Transverse colon (tissue), 4 donors: ENCODE results near the gene MCRS1. TPM values are rescaled to one million over a fixed set of nuclear protein-coding genes. Genes with fewer than 3 reads are reported as not detected.

ENCODE experiments used
- DNase-seq: peaks from one replicate; pipeline ENCODE4 v3.0.0-alpha.2; 2019
- H3K27ac ChIP-seq, 4 donors: fragments of 200-600 bp; sonication (generic); 2 replicates each; pipeline ENCODE4 v1.5.1; 2016 to 2018; ENCODE audit warnings: inconsistent platforms in 4 of 4
- H3K27me3 ChIP-seq: fragments of 200-600 bp; sonication (generic); 2 replicates; pipeline ENCODE4 v1.5.1; 2017; ENCODE audit warnings: inconsistent platforms
- H3K36me3 ChIP-seq, 4 donors: fragments of 200-600 bp; sonication (generic); 2 replicates each; pipeline ENCODE4 v1.5.1; 2017 to 2019; ENCODE audit warnings: inconsistent platforms in 4 of 4
- H3K4me1 ChIP-seq, 4 donors: fragments of 200-600 bp; sonication (generic); 2 replicates each; pipeline ENCODE4 v1.5.1; 2017 to 2020; ENCODE audit warnings: inconsistent platforms in 4 of 4
- H3K4me3 ChIP-seq, 4 donors: fragments of 200-600 bp; sonication (generic); 1 replicate in 1 of 4; 2 replicates in 3 of 4; pipeline versions ENCODE4 v1.5.1 to v1.6.1; 2017 to 2019; ENCODE audit warnings: inconsistent platforms in 4 of 4
- H3K9me3 ChIP-seq, 2 donors: fragments of 200-600 bp; sonication (generic); 2 replicates each; pipeline ENCODE4 v1.5.1; 2017 to 2019; ENCODE audit warnings: inconsistent platforms in 2 of 2
- CTCF ChIP-seq, 5 experiments: fragments of 200-600 bp in 3 of 5; fragments of 450-650 bp in 2 of 5; sonication (generic) in 3 of 5; IDR thresholded peaks; 1 replicate in 2 of 5; 2 replicates in 3 of 5; pipeline ENCODE4 v1.5.1; 2016 to 2017; ENCODE audit warnings: antibody characterized with exemption in 5 of 5, inconsistent platforms in 3 of 5, mild to moderate bottlenecking in 2 of 5, moderate library complexity in 1 of 5
- EP300 ChIP-seq: sonication (generic); formaldehyde crosslinking; IDR thresholded peaks from one replicate; pipeline ENCODE4 v1.6.1; 2017; ENCODE audit warnings: antibody characterized with exemption, low read depth
- POLR2A ChIP-seq: fragments of 450-650 bp; IDR thresholded peaks from one replicate; pipeline ENCODE4 v1.6.1; 2016; ENCODE audit warnings: antibody characterized with exemption, mild to moderate bottlenecking, moderate library complexity
- POLR2AphosphoS5 ChIP-seq, 3 donors: sonication (generic); formaldehyde crosslinking; IDR thresholded peaks; one replicate each; pipeline ENCODE4 v1.6.1; 2016; ENCODE audit warnings: antibody characterized with exemption in 3 of 3
- WGBS, 2 donors: methylation state at CpG; one replicate each; pipeline ENCODE4 v1.1.5; 2018; ENCODE audit warnings: low coverage in 1 of 2; 5-methylcytosine and 5-hydroxymethylcytosine counted together
- in situ Hi-C, 4 donors: fragments of 200-750 bp; cut with MboI; loops; one replicate each; pipeline versions ENCODE4 v1.15.0 to v1.15.1; 2017; ENCODE audit warnings: low sequenced_read_pairs in 3 of 4, low pct_ligation_motif_present in 1 of 4, low pct_unique_long_range_greater_than_20kb in 1 of 4
- intact Hi-C: fragments of 100-400 bp; cut with DNase I; formaldehyde crosslinking; loops from one replicate; pipeline ENCODE4 v1.15.1; 2023; ENCODE audit warnings: low total_unique reads
- total RNA-seq, 4 donors: library from RNA; depleted of rRNA; stranded (reverse); fragments of >200 nt; gene quantifications; one replicate each; pipeline ENCODE4 v1.1.0, GENCODE V29; 2016

MCRS1 gene
- total RNA-seq, 4 donors from 2014 or later, result 57.8 to 120 (median 78.4) TPM

GRCh38 chr12:49533331-49533730, 34.6 kb downstream of the MCRS1 start:
- no peaks in the 10 kb centered on the region for H3K36me3 ChIP-seq
- H3K4me1 ChIP-seq, result peaks cover 6 to 11% (median 10%) of the 10 kb centered on the region in 4 donors
- H3K27me3 ChIP-seq, result peaks cover 38% of the 10 kb centered on the region
- no peak for TF ChIP-seq POLR2A
- TF ChIP-seq POLR2AphosphoS5 (IDR thresholded peaks at IDR 0.05), result no peak
- no peak for TF ChIP-seq EP300
- no peak for TF ChIP-seq CTCF (IDR thresholded peaks at IDR 0.05)
- no peak overlapping the region for H3K27ac ChIP-seq
- no peaks in the 10 kb centered on the region for H3K9me3 ChIP-seq
- intact Hi-C loops (no loop called here), in situ Hi-C loops (no loop called here)
- 71 to 73% methylated on average over 10 of the region's 10 CpGs for WGBS, 2 donors
- H3K4me3 ChIP-seq, result no peak overlapping the region
- no peak for DNase-seq

GRCh38 chr12:49531745-49532144, 36.2 kb downstream of the MCRS1 start:
- in situ Hi-C loops, result no loop called here
- WGBS, 2 donors, result 58 to 66% methylated on average over 2 of the region's 2 CpGs
- Histone ChIP-seq H3K9me3 (no peaks in the 10 kb centered on the region), H3K36me3 (peaks cover 0 to under 1% (median 0%) of the 10 kb centered on the region in 4 donors), H3K27ac (no peak overlapping the region), H3K4me1 (no peaks in the 10 kb centered on the region), H3K4me3 (no peak overlapping the region), H3K27me3 (peaks cover 22% of the 10 kb centered on the region)
- TF ChIP-seq POLR2A (no peak), EP300 (no peak), POLR2AphosphoS5 (IDR thresholded peaks at IDR 0.05) (no peak), CTCF (IDR thresholded peaks at IDR 0.05) (no peak)
- no peak for DNase-seq
- intact Hi-C loops, result no loop called here

- no peak overlapping the region for H3K4me3 ChIP-seq
- WGBS, 2 donors, result 83 to 90% methylated on average over 1 of the region's 1 CpG
- in situ Hi-C loops (no loop called here), intact Hi-C loops (no loop called here)
- no peak for TF ChIP-seq CTCF (IDR thresholded peaks at IDR 0.05)
- no peak for TF ChIP-seq POLR2AphosphoS5 (IDR thresholded peaks at IDR 0.05)
- TF ChIP-seq EP300, result no peak
- no peak for TF ChIP-seq POLR2A
- H3K36me3 ChIP-seq, result peaks cover 0 to 22% (median 10%) of the 10 kb centered on the region in 4 donors
- H3K4me1 ChIP-seq, result no peaks in the 10 kb centered on the region
- no peaks in the 10 kb centered on the region for H3K9me3 ChIP-seq
- no peaks in the 10 kb centered on the region for H3K27me3 ChIP-seq
- H3K27ac ChIP-seq, result no peak overlapping the region
- DNase-seq, result no peak
Measured at GRCh38 chr12:49529414-49529813, 38.5 kb downstream of the MCRS1 start.

DNA sequence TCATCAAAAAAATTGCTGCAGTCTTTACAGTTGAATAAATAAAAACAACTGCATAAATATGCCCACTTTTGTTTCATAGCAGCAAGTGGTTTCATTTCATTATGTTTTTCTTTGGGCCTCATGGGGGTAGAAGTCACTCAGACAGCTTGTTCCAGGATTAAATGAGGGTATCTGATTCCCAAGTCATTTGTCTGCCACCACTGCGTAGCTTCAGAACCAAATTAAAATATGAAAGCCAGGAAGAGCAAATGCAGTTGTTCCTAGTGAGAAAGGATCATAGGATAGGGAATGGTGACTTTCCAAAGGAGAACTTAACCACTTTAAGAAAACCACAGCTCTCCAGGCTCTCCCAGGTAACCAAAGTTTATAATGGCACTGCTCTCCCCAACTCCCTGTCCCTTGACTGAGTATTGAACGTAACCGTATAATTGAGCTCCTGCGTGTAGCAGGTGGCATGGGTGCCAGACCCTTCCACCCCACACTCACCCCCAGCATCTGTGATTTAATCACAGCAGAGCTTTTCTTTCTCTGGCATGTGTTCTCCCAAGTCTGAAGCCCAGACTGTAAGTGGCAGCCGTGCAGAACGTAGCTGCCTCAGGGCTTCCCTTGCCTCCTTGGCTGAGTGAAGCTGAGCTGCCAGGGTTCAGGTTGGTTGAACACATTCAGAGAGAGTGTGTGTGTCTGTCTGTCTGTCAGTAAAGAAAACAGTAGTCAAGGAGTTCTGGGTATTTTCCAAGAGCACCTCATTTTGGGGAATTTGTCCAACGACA, 40.4 kb downstream of the MCRS1 start:
- in situ Hi-C loops, result no loop called here
- TF ChIP-seq POLR2A (no peak), CTCF (IDR thresholded peaks at IDR 0.05) (no peak), EP300 (no peak), POLR2AphosphoS5 (IDR thresholded peaks at IDR 0.05) (no peak)
- DNase-seq, result no peak
- Histone ChIP-seq H3K4me3 (no peak overlapping the region), H3K27me3 (no peaks in the 10 kb centered on the region), H3K36me3 (peaks cover 0 to 24% (median 11%) of the 10 kb centered on the region in 4 donors), H3K27ac (no peak overlapping the region), H3K9me3 (no peaks in the 10 kb centered on the region), H3K4me1 (no peaks in the 10 kb centered on the region)
- intact Hi-C loops, result no loop called here
- WGBS, 2 donors, result 80 to 94% methylated on average over 1 to 7 of the region's 7 CpGs
